KOPT-K1 (cell line): ENCODE results near the gene ZDHHC24.

ENCODE experiments used
- H3K27ac ChIP-seq: fragments of 200-600 bp; sonication (generic); 2 replicates; pipeline ENCODE4 v1.5.1; 2016; ENCODE audit warnings: antibody characterized with exemption, mild to moderate bottlenecking, low read depth, low read length; ENCODE audit not compliant: poor library complexity, severe bottlenecking
- H3K36me3 ChIP-seq: fragments of 200-600 bp; sonication (generic); 2 replicates; pipeline ENCODE4 v1.5.1; 2017; ENCODE audit warnings: antibody characterized with exemption, mild to moderate bottlenecking, low read length, moderate library complexity; ENCODE audit not compliant: insufficient read depth
- H3K9me3 ChIP-seq: fragments of 200-600 bp; sonication (generic); 2 replicates; pipeline ENCODE4 v1.5.1; 2017; ENCODE audit warnings: antibody characterized with exemption, low read length, mild to moderate bottlenecking; ENCODE audit not compliant: insufficient read depth, poor library complexity, severe bottlenecking

The ZDHHC24 gene

DNA sequence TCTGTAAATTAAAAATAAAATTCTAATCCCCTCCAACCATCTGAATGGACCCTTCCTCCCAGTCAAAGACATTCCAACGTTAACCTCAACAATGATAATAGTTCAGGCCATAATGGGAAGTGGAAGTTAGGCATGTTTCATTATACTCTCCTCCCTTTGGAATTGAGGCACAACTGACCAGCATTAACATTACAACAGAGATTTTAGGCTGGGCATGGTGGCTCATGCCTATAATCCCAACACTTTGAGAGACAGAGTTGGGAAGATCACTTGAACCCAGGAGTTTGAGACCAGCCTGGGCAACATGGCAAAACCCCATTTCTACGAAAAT, 25.0 kb upstream of the ZDHHC24 start:
- H3K27ac ChIP-seq = no peak overlapping the region
- H3K36me3 ChIP-seq = no peaks in the 10 kb centered on the region
- no peaks in the 10 kb centered on the region for H3K9me3 ChIP-seq

DNA sequence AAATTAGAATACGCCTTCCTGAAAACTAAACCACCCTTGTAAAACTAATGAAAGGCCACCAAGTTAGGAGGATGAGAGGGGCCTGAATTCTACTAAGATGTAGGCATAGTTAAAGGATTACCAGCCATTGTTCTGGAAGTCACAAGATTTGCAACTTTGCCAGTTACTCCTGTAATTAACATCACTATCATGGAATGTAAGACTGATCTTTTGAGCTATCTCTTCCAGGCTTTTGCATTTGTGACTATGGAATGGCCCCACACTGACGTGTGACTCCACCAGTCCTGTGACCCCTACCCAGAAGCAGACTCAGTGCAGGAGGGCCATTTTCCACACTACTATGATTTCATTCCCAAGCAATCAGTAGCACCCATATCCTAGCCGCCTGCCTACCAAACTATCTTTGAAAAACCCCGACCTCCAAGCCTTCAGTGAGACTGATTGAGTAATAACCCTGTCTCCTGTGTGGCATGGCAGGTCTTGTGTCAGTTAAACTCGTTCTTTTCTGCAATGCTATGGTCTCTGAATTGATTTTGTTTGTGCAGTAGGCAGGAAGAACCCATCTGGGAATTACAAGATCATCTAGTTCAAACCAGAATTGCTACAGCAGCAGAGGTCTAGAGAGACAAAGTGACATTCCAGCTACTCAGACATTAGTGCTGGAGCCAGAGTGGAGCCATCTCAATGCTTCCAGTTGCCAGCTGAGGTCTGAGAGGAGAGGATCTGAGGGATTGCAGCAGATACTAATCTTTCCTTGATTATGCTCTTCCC, 24.4 kb upstream of the ZDHHC24 start:
- H3K27ac ChIP-seq = no peak overlapping the region
- H3K36me3 ChIP-seq = no peaks in the 10 kb centered on the region
- H3K9me3 ChIP-seq = no peaks in the 10 kb centered on the region

DNA sequence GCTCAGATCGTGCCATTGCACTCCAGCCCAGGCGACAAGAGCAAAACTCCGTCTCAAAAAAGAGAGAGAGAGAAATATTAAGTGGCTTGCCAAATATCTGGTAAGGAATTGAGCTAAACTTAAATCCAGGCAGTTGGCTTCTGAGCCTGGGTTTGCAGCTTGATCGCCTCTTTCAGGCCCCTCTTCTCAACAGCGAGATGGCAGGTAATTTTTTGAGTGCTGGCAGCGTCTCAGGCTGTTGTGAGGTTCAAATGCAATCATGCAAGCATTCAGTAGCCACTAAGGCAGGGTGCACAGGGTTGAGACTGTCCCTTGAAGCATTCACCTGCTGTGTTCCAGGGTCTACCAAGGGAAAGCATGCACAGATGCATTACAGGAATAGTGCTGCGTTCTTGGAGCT, 23.2 kb upstream of the ZDHHC24 start:
- H3K36me3 ChIP-seq = no peaks in the 10 kb centered on the region
- H3K27ac ChIP-seq = no peak overlapping the region
- H3K9me3 ChIP-seq = no peaks in the 10 kb centered on the region

DNA sequence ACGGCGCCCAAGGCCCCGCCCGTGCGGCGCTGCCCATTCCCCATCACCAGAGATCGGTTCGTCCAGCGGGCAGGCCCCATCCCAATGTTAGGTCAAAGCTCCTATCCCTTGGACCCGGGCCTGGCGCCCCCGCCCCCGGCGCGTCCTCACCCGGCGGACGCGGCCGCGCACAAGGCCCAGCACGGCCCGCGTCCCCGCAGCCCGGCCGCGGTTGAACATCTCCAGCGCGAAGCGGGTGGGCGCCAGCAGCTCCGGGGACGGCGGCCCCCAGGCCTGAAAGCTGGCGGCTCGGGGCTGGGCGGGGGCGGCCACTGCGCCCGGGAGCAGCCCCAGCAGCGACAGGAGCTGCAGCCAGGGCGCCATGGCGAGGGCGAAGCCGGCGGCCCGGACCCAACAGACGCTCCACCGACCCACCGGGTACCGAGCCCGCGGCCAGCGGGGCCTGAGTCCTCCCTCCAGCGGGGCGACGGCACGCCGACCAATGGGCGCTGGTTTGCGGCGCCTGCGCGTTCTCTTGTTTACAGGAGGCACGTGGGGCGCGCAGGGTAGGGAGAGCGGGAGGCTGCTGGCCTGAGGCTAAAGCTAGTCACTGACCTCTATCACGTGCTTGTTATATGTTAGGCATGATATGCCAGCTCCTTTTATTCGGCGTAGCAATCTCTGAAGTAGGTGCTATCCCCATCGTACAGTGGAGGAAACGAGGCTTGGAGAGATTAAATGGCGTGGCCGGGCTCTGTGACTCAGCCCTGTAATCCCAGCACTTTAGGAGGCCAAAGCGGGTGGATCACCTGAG, 22.5 kb upstream of the ZDHHC24 start, which contains the start of gene CTSF:
Gene CTSF (minus strand): TSS at position 483 of the 793 bp plus-strand sequence. CDS start 120 bp downstream, at position 363.
- no peak within 1 kb of the TSS for H3K27ac ChIP-seq
- no peaks in the 10 kb centered on the region for H3K9me3 ChIP-seq
- H3K36me3 ChIP-seq = no peaks in the 10 kb centered on the region

DNA sequence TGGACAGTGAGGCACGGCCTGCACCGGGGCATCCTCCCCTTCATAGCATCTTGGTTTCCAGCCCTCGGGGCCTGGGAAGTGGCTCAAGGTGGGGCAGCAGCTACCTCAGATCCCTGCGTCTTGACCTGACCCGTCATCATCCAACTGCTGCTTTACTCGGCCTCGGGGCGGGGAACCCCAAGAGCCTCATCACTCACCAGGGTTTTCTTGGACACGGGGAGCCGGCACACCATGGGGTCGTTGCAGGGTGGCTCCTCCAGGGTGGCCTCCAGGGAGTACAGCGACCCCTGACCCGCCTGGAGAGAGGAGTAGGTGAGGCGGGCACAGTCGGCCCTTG, 21.9 kb upstream of the ZDHHC24 start:
- no peaks in the 10 kb centered on the region for H3K9me3 ChIP-seq
- H3K27ac ChIP-seq = no peak overlapping the region

DNA sequence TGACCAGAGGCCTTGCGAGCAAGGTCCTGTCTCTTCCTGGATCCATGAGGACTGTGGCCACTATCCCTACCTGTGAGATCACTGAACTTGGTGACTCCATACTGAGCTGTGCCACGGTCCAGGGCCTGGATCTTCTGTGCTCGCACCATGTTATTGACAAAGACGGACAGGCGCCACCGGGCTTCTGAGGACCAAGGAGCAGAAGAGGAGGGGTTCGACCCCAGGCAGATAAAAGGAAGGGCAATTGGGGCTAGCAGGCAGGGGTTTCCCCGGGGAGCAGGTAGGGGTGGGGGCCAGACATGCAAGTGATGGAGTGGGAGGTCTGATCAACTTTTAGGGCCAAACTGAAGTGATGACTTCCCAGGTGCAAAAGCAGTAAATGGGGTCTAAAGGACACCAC, 20.4 kb upstream of the ZDHHC24 start:
- Histone ChIP-seq H3K27ac (no peak overlapping the region), H3K36me3 (no peaks in the 10 kb centered on the region), H3K9me3 (no peaks in the 10 kb centered on the region)

More for the DNA sequence above, 21.9 kb upstream of the ZDHHC24 start:
- H3K36me3 ChIP-seq = no peaks in the 10 kb centered on the region

DNA sequence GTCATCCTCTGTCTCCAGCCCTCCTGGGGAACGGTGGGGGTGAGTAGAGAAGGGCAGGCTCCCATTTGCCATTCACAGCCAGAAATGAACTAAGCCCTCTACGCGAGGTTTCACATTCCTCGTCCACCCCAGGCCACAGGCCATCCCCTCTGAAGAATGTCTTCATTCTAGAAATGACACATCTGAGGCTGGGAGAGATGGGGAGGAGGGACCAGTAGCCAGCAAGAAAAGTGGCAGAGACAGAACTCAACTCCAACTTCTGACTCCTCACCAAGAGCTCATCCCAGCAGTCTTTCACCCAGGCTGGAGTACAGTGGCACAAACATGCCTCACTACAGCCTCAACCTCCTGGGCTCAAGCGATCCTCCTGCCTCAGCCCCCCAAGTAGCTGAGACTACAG, 19.1 kb upstream of the ZDHHC24 start:
- Histone ChIP-seq H3K27ac (no peak overlapping the region), H3K36me3 (no peaks in the 10 kb centered on the region), H3K9me3 (no peaks in the 10 kb centered on the region)

DNA sequence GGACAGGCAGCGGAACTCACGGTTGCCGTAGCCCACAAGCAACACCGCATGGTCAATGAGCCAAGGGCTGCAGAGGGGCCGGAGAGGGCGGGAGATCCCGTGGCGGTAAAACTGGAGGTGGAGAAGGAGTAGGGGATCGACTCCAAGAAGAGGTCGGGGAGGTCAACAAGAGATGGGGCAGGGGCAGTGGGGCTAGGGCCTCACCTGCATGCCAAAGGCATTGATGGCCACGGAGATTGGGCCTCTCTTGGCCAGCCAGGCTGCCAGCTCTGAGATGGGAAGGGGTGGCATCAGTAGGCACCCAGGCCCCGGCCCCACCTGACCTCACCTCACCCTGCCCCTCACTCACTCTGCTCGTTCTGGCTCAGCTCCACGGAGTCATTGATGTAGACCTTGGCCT, 18.7 kb upstream of the ZDHHC24 start:
- no peaks in the 10 kb centered on the region for H3K9me3 ChIP-seq
- no peaks in the 10 kb centered on the region for H3K36me3 ChIP-seq
- no peak overlapping the region for H3K27ac ChIP-seq

DNA sequence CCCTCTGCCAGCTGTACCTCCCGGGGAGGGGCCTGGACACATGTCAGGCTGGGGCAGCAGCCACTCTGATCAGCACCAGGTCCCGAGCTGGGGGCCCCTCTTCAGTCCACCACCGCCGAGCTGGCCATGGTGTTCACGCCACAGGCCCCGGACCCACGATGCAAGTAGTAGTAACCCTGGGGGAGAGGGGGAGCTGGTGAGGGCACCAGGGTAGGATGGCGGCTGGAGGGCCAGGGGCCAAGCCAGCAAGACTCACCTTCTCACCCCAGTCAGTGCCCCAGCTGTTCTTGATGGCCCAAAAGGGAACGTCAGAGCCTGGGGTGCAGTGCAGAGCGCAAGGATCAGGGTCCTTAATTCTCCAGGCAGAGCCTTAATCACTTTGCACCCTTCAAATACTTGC, 18.0 kb upstream of the ZDHHC24 start:
- Histone ChIP-seq H3K36me3 (no peaks in the 10 kb centered on the region), H3K9me3 (no peaks in the 10 kb centered on the region), H3K27ac (no peak overlapping the region)

DNA sequence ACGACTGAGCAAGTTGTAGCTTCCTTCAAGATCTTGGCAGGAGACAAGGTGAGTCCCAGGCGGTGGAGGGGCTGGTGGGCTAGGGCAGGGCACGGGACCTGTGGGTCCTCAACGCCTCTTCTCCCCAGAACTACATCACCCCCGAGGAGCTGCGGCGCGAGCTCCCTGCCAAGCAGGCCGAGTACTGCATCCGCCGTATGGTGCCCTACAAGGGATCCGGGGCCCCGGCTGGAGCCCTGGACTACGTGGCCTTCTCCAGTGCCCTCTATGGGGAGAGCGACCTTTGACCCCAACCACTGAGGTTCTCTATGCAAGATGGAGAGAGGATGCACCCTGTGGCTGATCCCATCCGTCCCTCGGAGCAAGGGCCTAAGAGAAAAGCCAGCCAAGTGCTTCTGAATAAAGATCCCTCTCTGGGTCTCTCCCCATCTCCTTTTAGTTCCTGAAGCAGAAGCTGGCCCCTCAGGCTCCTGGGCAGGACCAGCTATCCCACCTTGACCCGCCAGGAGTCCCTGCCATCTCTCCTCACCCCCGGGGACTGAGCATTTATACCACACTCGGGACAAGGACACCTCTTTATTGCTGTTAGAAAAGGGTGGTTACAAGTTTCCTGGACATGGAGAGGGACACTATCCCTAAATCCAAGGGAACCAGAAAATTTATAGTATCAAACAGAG, 17.2 kb upstream of the ZDHHC24 start:
- no peaks in the 10 kb centered on the region for H3K36me3 ChIP-seq
- no peak overlapping the region for H3K27ac ChIP-seq
- H3K9me3 ChIP-seq = no peaks in the 10 kb centered on the region

DNA sequence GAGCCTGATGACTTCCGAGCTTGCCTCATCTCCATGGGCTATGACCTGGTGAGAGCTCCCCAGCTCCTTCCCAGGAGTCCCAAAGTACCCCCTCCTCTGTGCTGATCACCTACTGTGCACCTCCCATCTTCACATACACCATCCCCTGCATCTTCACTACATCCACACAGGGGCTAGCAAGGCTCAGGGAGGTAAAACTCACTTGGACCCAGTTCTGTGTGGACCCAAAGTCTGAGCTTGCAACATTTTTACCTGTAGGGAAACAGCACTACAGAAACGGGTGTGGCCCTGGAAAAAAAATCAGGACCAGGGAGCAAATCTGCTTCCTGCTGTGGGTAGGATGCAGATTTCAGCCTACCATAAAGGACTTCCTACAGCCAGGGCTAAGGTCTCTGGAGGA, 16.4 kb upstream of the ZDHHC24 start:
- H3K36me3 ChIP-seq = no peaks in the 10 kb centered on the region
- H3K27ac ChIP-seq = no peak overlapping the region
- H3K9me3 ChIP-seq = no peaks in the 10 kb centered on the region

DNA sequence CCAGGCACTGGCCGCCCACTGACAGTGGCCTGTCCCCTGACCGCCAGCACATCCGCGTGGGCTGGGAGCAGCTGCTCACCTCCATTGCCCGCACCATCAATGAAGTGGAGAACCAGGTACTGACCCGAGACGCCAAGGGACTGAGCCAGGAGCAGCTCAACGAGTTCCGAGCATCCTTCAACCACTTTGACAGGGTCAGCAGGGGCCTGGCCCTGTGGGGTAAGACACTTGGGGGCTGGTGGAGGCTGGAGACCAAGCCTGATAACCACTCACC, 16.1 kb upstream of the ZDHHC24 start:
- H3K27ac ChIP-seq = no peak overlapping the region
- no peaks in the 10 kb centered on the region for H3K9me3 ChIP-seq
- H3K36me3 ChIP-seq = no peaks in the 10 kb centered on the region

DNA sequence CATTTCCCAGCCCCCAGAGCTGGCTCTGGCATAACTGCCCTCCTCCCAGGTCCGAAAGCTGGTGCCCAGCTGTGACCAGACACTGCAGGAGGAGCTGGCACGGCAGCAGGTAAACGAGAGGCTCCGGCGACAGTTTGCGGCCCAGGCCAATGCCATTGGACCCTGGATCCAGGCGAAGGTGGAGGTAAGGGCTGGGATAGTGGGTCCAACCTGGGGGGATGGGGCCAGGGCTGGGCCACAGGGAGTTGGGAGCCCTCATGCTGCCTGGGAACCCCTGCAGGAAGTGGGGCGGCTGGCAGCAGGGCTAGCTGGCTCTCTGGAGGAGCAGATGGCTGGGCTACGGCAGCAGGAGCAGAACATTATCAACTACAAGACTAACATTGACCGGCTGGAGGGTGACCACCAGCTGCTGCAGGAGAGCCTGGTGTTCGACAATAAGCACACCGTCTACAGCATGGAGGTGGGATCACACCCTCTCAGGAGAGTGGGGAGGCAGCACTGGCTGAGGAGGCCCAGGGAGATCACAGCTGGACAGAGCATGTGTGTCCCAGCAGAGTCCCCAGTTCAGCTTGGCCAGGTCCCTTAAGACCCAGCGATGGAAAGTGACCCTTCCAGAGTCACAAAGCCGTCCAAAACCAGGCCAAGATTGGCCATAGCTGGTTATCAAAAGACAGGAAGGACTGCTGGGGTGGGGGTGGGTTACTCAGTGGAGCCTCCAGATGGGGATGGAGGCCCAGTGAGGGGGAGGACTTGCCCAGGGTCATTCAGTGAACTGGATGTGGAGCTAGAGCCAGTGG, 15.5 kb upstream of the ZDHHC24 start:
- Histone ChIP-seq H3K9me3 (no peaks in the 10 kb centered on the region), H3K36me3 (no peaks in the 10 kb centered on the region), H3K27ac (no peak overlapping the region)

DNA sequence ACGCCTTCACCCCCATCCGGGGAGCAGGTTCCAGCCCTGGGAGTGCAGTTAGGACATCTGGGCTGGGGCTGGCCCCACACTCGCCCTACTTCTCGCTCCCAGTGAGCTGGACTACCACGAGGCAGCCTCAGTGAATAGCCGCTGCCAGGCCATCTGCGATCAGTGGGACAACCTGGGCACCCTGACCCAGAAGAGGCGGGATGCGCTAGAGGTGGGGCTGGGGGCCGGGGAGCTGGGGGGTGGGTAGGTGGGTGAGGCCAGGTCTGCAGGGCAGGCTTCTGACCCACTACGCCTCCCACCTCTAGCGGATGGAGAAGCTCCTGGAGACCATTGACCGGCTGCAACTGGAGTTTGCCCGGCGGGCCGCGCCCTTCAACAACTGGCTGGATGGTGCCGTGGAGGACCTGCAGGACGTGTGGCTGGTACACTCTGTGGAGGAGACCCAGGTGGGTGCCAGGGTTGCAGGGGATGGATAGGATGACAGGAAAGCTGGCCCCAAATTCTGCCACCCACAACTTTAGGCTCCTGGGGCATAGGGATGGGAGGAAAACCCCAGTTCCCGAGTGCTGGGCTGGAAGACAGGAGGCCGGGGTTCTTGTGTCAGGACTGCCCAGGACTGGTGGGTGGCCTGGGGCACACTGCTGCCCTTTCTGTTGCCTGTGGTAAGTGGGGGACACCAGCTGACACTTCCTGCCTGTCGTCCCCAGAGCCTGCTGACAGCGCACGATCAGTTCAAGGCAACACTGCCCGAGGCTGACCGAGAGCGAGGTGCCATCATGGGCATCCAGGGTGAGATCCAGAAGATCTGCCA, 14.2 kb upstream of the ZDHHC24 start:
- Histone ChIP-seq H3K9me3 (no peaks in the 10 kb centered on the region), H3K27ac (no peak overlapping the region), H3K36me3 (no peaks in the 10 kb centered on the region)
